ENCODE measurements around the gene GPR75. TPM values are rescaled to one million over a fixed set of nuclear protein-coding genes. Genes with fewer than 3 reads are reported as not detected.

The GPR75 gene
- total and polyA plus RNA-seq, 2 of the 13 experiments (the other 11 are each of a cell fraction or from before 2014, with no cell fraction given), result 3.3 to 4.1 TPM

DNA sequence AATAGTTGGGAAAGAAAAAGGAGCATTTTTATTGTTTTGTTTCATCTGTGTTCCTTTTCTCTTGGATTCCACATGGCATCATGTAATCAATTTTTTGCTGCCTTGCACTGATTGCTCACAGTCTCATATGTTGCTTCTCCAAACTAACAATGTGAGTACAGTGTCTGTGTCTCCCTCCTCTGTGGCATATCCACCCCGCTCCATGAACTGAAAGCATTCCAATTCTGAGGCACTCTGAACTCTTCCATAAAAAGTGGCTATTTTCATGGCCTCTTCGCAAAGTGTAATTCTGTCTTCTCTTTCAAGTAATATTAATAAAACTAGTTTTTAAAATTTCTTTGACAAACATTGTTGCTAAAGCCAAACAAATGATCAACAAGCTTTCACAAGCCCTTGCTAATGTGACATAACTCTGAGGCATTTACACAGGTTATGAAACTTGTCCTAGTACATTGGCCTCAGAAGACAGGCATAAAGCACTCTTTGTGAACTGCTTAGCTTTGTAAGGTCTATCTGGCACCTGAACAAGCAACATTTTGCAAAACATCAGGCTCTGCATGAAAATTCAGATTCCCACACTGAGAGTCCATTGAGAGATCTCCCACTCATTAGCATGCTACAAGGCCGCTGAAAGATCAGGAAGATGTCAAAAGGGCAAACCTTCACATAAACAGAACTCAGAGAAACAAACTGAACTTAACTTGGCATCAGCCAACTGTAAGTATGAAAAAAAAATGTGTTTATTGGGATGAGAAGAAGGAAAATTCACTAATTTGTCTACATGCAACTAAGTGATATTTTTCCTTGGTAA, 33.0 kb downstream of the GPR75 start:
- intact Hi-C loops (cut with micrococcal nuclease; ENCODE audit: unreplicated experiment), result loop anchor here (1.0 to 2.0 kb wide), 3 partner anchors 25 to 143 kb away; partner anchors contain the start of genes ASB3 and ERLEC1
- FAIRE-seq (peak; percentile 97), ATAC-seq (peak; percentile 95), DNase-seq (ENCODE audit: low spot score) (peak; percentile 100)
- Histone ChIP-seq H3K27me3 (ENCODE audit: control insufficient read depth in 1 of 2, insufficient read depth in 2 of 2, low read length in 2 of 2) (no peaks in the 10 kb centered on the region), H3K9ac (ENCODE audit: insufficient read depth, low read depth, low read length) (peak overlapping the region; percentile 68), H3K4me2 (ENCODE audit: low read depth, low read length) (peak overlapping the region; percentile 61), H3K27ac (ENCODE audit: extremely low read length, insufficient read depth, low read length) (peak overlapping the region; percentile 93), H3K9me3 (ENCODE audit: low read length) (no peaks in the 10 kb centered on the region), H3K36me3 (replicated peaks in 1 of 2; ENCODE audit: control insufficient read depth in 1 of 2, insufficient read depth in 2 of 2, low read length in 2 of 2) (no peaks in the 10 kb centered on the region), H3K4me3 (replicated peaks in 1 of 3; ENCODE audit: insufficient read depth in 1 of 3, low read depth in 2 of 3, low read length in 3 of 3) (peak overlapping the region in 2 of 3 experiments; percentile 20 to 44; a peak in 3 of 6 replicates), H3K4me1 (ENCODE audit: insufficient read depth, low read length) (peaks cover 53% of the 10 kb centered on the region), H4K20me1 (ENCODE audit: insufficient read depth, low read length) (no peaks in the 10 kb centered on the region), H2AFZ (ENCODE audit: low read length) (no peak overlapping the region), H3K79me2 (ENCODE audit: insufficient read depth, low read length) (no peaks in the 10 kb centered on the region)
- CTCF ChIA-PET (ENCODE audit: low intra/inter-chr PET ratio, low total read pairs), result no interaction called here
- in situ Hi-C loops (cut with HindIII; ENCODE audit: extremely low pct_ligation_motif_present, low pct_unique_long_range_greater_than_20kb), result no loop called here
- POLR2A ChIA-PET, result interaction anchor here (1.0 to 1.2 kb wide), 3 partner anchors 10 to 143 kb away, joined by 4 to 10 read pairs (median 5); partner anchors contain the start of genes ASB3 and ERLEC1
- TSS peak; percentile 90 for BruUV-seq (replicated peaks)
- 0% methylated on average over 3 of the region's 3 CpGs for WGBS (ENCODE audit: low lambda C conversion rate)
- TF ChIP-seq EEA1 (CRISPR knock-in tag; IDR thresholded peaks at IDR 0.05; ENCODE audit: borderline replicate concordance) (no peak), CREM (IDR thresholded peaks at IDR 0.05) (peak; percentile 96), CREM (CRISPR knock-in tag; IDR thresholded peaks at IDR 0.05) (no peak), ZFP82 (CRISPR knock-in tag; IDR thresholded peaks at IDR 0.05; ENCODE audit: borderline replicate concordance) (no peak), ZNF383 (CRISPR knock-in tag; IDR thresholded peaks at IDR 0.05; ENCODE audit: borderline replicate concordance) (no peak), MAZ (IDR thresholded peaks at IDR 0.05; ENCODE audit: borderline replicate concordance, low read depth, low read length) (no peak; the same call in 1 of the 2 replicates), MAZ (CRISPR knock-in tag; IDR thresholded peaks at IDR 0.05; ENCODE audit: low read depth) (0 out of 2 replicates have a peak, but pooled peaks have one; percentile 14), ONECUT2 (CRISPR knock-in tag; IDR thresholded peaks at IDR 0.05) (peak; percentile 24; the same call in 1 of the 2 replicates), TCF7 (IDR thresholded peaks at IDR 0.05; ENCODE audit: low read depth) (peak; percentile 92), TEAD3 (CRISPR knock-in tag; optimal IDR thresholded peaks at IDR 0.05; ENCODE audit: borderline replicate concordance) (peak; percentile 93), GLI4 (CRISPR knock-in tag; IDR thresholded peaks at IDR 0.05; ENCODE audit: borderline replicate concordance) (no peak), RXRB (CRISPR knock-in tag; IDR thresholded peaks at IDR 0.05; ENCODE audit: borderline replicate concordance) (peak; percentile 98), SNAI1 (CRISPR knock-in tag; IDR thresholded peaks at IDR 0.05; ENCODE audit: borderline replicate concordance) (peak; percentile 81; the same call in 1 of the 2 replicates), ZNF607 (CRISPR knock-in tag; IDR thresholded peaks at IDR 0.05; ENCODE audit: borderline replicate concordance) (peak; percentile 42; the same call in 1 of the 2 replicates)
- TF ChIP-seq, protein P1, sequence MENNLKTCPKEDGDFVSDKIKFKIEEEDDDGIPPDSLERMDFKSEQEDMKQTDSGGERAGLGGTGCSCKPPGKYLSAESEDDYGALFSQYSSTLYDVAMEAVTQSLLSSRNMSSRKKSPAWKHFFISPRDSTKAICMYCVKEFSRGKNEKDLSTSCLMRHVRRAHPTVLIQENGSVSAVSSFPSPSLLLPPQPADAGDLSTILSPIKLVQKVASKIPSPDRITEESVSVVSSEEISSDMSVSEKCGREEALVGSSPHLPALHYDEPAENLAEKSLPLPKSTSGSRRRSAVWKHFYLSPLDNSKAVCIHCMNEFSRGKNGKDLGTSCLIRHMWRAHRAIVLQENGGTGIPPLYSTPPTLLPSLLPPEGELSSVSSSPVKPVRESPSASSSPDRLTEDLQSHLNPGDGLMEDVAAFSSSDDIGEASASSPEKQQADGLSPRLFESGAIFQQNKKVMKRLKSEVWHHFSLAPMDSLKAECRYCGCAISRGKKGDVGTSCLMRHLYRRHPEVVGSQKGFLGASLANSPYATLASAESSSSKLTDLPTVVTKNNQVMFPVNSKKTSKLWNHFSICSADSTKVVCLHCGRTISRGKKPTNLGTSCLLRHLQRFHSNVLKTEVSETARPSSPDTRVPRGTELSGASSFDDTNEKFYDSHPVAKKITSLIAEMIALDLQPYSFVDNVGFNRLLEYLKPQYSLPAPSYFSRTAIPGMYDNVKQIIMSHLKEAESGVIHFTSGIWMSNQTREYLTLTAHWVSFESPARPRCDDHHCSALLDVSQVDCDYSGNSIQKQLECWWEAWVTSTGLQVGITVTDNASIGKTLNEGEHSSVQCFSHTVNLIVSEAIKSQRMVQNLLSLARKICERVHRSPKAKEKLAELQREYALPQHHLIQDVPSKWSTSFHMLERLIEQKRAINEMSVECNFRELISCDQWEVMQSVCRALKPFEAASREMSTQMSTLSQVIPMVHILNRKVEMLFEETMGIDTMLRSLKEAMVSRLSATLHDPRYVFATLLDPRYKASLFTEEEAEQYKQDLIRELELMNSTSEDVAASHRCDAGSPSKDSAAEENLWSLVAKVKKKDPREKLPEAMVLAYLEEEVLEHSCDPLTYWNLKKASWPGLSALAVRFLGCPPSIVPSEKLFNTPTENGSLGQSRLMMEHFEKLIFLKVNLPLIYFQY (CRISPR knock-in tag; IDR thresholded peaks at IDR 0.05; ENCODE audit: borderline replicate concordance), result peak; percentile 64
- TF ChIP-seq, protein P2, sequence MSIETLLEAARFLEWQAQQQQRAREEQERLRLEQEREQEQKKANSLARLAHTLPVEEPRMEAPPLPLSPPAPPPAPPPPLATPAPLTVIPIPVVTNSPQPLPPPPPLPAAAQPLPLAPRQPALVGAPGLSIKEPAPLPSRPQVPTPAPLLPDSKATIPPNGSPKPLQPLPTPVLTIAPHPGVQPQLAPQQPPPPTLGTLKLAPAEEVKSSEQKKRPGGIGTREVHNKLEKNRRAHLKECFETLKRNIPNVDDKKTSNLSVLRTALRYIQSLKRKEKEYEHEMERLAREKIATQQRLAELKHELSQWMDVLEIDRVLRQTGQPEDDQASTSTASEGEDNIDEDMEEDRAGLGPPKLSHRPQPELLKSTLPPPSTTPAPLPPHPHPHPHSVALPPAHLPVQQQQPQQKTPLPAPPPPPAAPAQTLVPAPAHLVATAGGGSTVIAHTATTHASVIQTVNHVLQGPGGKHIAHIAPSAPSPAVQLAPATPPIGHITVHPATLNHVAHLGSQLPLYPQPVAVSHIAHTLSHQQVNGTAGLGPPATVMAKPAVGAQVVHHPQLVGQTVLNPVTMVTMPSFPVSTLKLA (IDR thresholded peaks at IDR 0.05), result 0 out of 2 replicates have a peak, but pooled peaks have one; percentile 14
- TF ChIP-seq, protein P3, sequence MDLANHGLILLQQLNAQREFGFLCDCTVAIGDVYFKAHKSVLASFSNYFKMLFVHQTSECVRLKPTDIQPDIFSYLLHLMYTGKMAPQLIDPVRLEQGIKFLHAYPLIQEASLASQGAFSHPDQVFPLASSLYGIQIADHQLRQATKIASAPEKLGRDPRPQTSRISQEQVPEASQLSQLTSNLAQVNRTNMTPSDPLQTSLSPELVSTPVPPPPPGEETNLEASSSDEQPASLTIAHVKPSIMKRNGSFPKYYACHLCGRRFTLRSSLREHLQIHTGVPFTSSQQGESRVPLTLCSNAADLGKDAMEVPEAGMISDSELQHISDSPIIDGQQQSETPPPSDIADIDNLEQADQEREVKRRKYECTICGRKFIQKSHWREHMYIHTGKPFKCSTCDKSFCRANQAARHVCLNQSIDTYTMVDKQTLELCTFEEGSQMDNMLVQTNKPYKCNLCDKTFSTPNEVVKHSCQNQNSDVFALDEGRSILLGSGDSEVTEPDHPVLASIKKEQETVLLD (CRISPR knock-in tag; IDR thresholded peaks at IDR 0.05; ENCODE audit: low read depth), result no peak
